Upper lobe of left lung (tissue), 6 donors: ENCODE measurements around the gene KRR1. TPM values are rescaled to one million over a fixed set of nuclear protein-coding genes. Genes with fewer than 3 reads are reported as not detected.

Experiments
- ATAC-seq, 2 donors: fragments of 200-7000 bp; cut with Tn5 transposase; one replicate each; pipeline ENCODE4 v1.9.1; 2022; ENCODE audit warnings: mild to moderate bottlenecking in 2 of 2, moderate library complexity in 2 of 2; ENCODE audit not compliant: low FRiP score in 2 of 2
- DNase-seq, 2 donors: peaks; one replicate each; pipeline ENCODE4 v3.0.0-alpha.2; 2019 to 2020
- H3K27ac ChIP-seq, 4 donors: fragments of 200-600 bp; sonication (generic); one replicate each; pipeline ENCODE4 v1.5.1; 2016 to 2019
- H3K27me3 ChIP-seq, 4 donors: fragments of 200-600 bp; sonication (generic); one replicate each; pipeline ENCODE4 v1.5.1; 2017 to 2019
- H3K36me3 ChIP-seq, 4 donors: fragments of 200-600 bp; sonication (generic); one replicate each; pipeline ENCODE4 v1.5.1; 2016 to 2019
- H3K4me1 ChIP-seq, 4 donors: fragments of 200-600 bp; sonication (generic); one replicate each; pipeline ENCODE4 v1.5.1; 2018 to 2019
- H3K4me3 ChIP-seq, 4 donors: fragments of 200-600 bp; sonication (generic); one replicate each; pipeline ENCODE4 v1.5.1; 2017 to 2019; ENCODE audit warnings: mild to moderate bottlenecking in 2 of 4, moderate library complexity in 1 of 4
- H3K9me3 ChIP-seq, 4 donors: fragments of 200-600 bp; sonication (generic); one replicate each; pipeline ENCODE4 v1.5.1; 2018 to 2019
- EP300 ChIP-seq, 4 donors: sonication (generic); formaldehyde crosslinking; IDR thresholded peaks; one replicate each; pipeline ENCODE4 v1.5.1; 2017; ENCODE audit warnings: antibody characterized with exemption in 4 of 4, control low read depth in 2 of 4
- POLR2A ChIP-seq, 4 donors: fragments of 450-650 bp; IDR thresholded peaks; one replicate each; pipeline ENCODE4 v1.5.1; 2016 to 2017; ENCODE audit warnings: antibody characterized with exemption in 4 of 4, mild to moderate bottlenecking in 2 of 4
- POLR2AphosphoS5 ChIP-seq, 2 donors: sonication (generic); formaldehyde crosslinking; IDR thresholded peaks; one replicate each; pipeline ENCODE4 v1.5.1; 2017; ENCODE audit warnings: antibody characterized with exemption in 2 of 2
- WGBS, 2 donors: methylation state at CpG; one replicate each; pipeline ENCODE4 v1.1.5; 2017 to 2018; 5-methylcytosine and 5-hydroxymethylcytosine counted together
- total RNA-seq, 6 donors: library from RNA; depleted of rRNA in 4 of 6; stranded (reverse); fragments of >200 nt in 4 of 6; gene quantifications; one replicate each; pipeline versions ENCODE4 v1.1.0 to v1.2.1, GENCODE V29; 2016 to 2021
- TF ChIP-seq, protein P1 (sequence below), 6 experiments: fragments of 450-650 bp in 4 of 6; fragments of 200-600 bp in 2 of 6; sonication (generic) in 2 of 6; IDR thresholded peaks; one replicate each; pipeline ENCODE4 v1.5.1; 2016 to 2019; ENCODE audit warnings: antibody characterized with exemption in 6 of 6
- donor health status: DM: no; HTN: no; CAD: no; lungs with moderate emphysema.
- donor health status: DM: no; HTN: yes; CAD: no; lungs with severe emphysema.

The KRR1 gene
- total RNA-seq, 6 donors from 2014 or later: 24.5 to 44.6 (median 35.7) TPM

GRCh38 chr12:75477137-75477536, 34.3 kb downstream of the KRR1 start:
- Histone ChIP-seq H3K9me3 (no peaks in the 10 kb centered on the region), H3K4me3 (no peak overlapping the region), H3K4me1 (peaks cover 0 to 11% (median 4%) of the 10 kb centered on the region in 4 donors), H3K36me3 (no peaks in the 10 kb centered on the region), H3K27ac (no peak overlapping the region), H3K27me3 (no peaks in the 10 kb centered on the region)
- WGBS, 2 donors: 82 to 84% methylated on average over 2 of the region's 2 CpGs
- ATAC-seq (no peak), DNase-seq (no peak)
- TF ChIP-seq EP300 (IDR thresholded peaks at IDR 0.05): no peak
- TF ChIP-seq, protein P1, sequence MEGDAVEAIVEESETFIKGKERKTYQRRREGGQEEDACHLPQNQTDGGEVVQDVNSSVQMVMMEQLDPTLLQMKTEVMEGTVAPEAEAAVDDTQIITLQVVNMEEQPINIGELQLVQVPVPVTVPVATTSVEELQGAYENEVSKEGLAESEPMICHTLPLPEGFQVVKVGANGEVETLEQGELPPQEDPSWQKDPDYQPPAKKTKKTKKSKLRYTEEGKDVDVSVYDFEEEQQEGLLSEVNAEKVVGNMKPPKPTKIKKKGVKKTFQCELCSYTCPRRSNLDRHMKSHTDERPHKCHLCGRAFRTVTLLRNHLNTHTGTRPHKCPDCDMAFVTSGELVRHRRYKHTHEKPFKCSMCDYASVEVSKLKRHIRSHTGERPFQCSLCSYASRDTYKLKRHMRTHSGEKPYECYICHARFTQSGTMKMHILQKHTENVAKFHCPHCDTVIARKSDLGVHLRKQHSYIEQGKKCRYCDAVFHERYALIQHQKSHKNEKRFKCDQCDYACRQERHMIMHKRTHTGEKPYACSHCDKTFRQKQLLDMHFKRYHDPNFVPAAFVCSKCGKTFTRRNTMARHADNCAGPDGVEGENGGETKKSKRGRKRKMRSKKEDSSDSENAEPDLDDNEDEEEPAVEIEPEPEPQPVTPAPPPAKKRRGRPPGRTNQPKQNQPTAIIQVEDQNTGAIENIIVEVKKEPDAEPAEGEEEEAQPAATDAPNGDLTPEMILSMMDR (IDR thresholded peaks at IDR 0.05): no peak
- no peak for TF ChIP-seq POLR2A (IDR thresholded peaks at IDR 0.05)
- no peak for TF ChIP-seq POLR2AphosphoS5 (IDR thresholded peaks at IDR 0.05)

DNA sequence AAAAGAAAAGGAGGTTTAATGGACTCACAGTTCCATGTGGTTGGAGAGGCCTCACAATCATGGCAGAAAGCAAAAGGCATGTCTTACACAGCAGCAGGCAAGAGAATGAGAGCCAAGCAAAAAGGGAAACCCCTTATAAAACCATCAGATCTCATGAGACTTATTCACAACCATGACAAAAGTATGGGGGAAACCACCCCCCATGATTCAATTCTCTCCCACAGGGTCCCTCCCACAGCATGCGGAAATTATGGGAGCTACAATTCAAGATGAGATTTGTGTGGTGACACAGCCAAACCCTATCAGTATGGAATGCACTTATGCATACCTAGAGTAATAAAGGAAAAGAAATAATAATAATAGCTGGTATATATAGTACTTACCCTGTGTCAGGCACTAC, 35.3 kb downstream of the KRR1 start:
- no peak for TF ChIP-seq EP300 (IDR thresholded peaks at IDR 0.05)
- TF ChIP-seq POLR2AphosphoS5 (IDR thresholded peaks at IDR 0.05): no peak
- TF ChIP-seq, protein P1 (IDR thresholded peaks at IDR 0.05): no peak
- no peak for TF ChIP-seq POLR2A (IDR thresholded peaks at IDR 0.05)
- no peaks in the 10 kb centered on the region for H3K36me3 ChIP-seq
- no peaks in the 10 kb centered on the region for H3K9me3 ChIP-seq
- H3K4me3 ChIP-seq: no peak overlapping the region
- DNase-seq (no peak), ATAC-seq (no peak)
- WGBS, 2 donors: 91 to 92% methylated on average over 1 of the region's 1 CpG
- H3K4me1 ChIP-seq: peaks cover 0 to 11% (median 4%) of the 10 kb centered on the region in 4 donors
- no peak overlapping the region for H3K27ac ChIP-seq
- no peaks in the 10 kb centered on the region for H3K27me3 ChIP-seq

- TF ChIP-seq POLR2AphosphoS5 (IDR thresholded peaks at IDR 0.05): no peak
- no peak for TF ChIP-seq POLR2A (IDR thresholded peaks at IDR 0.05)
- TF ChIP-seq, protein P1 (IDR thresholded peaks at IDR 0.05): no peak
- TF ChIP-seq EP300 (IDR thresholded peaks at IDR 0.05): no peak
- H3K36me3 ChIP-seq: no peaks in the 10 kb centered on the region
- H3K9me3 ChIP-seq: no peaks in the 10 kb centered on the region
- H3K4me3 ChIP-seq: no peak overlapping the region
- no peak overlapping the region for H3K27ac ChIP-seq
- no peaks in the 10 kb centered on the region for H3K27me3 ChIP-seq
- ATAC-seq: no peak
- 72 to 79% methylated on average over 2 of the region's 2 CpGs for WGBS, 2 donors
- peaks cover 0 to 1% (median 0%) of the 10 kb centered on the region in 4 donors for H3K4me1 ChIP-seq
- no peak for DNase-seq
These were observed 37.3 kb downstream of the KRR1 start for GRCh38 chr12:75474116-75474515.

DNA sequence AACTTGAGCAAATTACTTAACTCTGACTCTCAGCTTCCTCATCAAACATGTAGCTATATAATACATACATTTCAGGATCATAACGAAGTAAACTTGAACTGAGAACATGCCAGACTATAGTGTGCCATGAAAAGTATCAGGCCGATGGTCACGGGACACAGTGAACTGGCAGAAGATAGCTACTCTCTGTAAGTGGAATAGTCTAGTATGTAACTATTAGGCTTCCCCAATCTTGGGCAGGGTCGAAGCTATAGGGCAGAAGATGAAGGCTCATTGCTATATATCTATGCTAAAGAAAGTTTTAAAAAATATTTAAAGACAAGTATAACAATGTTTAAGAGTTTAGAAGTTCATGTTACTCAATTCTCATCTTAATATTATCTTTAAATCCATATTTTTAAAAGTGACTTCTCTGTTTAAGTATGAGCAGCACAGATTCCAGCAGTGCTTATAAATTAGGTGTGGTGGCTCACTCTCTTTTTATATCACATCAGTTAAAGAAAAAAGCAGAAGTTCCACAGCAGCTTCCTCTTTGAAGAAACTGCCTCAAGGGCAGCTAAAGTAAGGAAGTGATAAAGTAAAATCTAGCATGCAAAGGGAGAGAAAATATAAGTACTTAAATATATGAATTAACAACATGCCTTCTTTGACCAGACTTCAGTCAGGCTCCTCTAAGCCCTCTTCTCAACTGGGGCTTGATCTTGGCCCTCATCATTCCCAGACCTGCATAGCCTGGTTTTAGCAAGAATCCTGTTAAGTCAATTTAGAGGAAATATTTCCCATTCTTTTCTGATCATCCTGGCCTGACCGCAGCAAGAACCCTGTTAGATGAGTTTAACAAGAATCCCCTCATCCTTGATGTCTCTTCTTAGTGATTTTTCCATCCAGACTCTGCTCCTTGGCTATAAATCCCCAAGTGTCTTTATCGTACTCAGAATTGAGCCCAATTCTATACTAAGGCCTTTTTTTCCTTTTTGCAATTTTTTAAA, 39.2 kb downstream of the KRR1 start:
- peak in 1 of 2 donors; percentile 69 for ATAC-seq
- no peaks in the 10 kb centered on the region for H3K36me3 ChIP-seq
- no peak for DNase-seq
- no peak overlapping the region for H3K4me3 ChIP-seq
- no peaks in the 10 kb centered on the region for H3K27me3 ChIP-seq
- H3K9me3 ChIP-seq: no peaks in the 10 kb centered on the region
- TF ChIP-seq POLR2AphosphoS5 (IDR thresholded peaks at IDR 0.05): no peak
- no peak for TF ChIP-seq POLR2A (IDR thresholded peaks at IDR 0.05)
- TF ChIP-seq EP300 (IDR thresholded peaks at IDR 0.05): no peak
- TF ChIP-seq, protein P1 (IDR thresholded peaks at IDR 0.05): no peak
- 76 to 79% methylated on average over 6 of the region's 6 CpGs for WGBS, 2 donors
- no peaks in the 10 kb centered on the region for H3K4me1 ChIP-seq
- peak overlapping the region in 1 of 4 donors; percentile 13 for H3K27ac ChIP-seq
